GM12872 (cell line): Measurements from ENCODE around the gene ZRANB1.

Experiments used
- TF ChIP-seq, protein P1 (sequence below): IDR thresholded peaks from 3 replicates; pipeline ENCODE4 v1.5.1; 2011; ENCODE audit warnings: low read depth, mild to moderate bottlenecking, low read length, moderate library complexity; ENCODE audit not compliant: insufficient read depth

The ZRANB1 gene

DNA sequence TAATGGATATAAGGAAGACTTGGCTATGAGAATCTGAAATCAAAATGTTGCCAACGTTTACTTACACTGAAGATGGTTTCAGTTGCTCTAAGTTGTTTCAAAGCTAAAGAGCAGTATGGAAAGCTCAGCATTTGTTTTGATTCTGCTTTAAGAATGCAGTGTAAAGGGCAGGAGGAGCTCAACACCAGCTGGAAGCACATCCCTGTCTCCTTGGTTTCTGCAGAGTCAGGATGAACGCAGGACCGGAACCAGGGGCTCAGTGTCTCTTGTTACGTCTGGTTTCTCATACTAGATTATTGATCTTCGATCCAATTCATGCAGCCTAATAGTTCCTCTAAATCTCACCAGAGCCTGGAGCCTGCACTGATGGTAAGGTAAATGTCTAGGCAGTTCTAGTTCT lies 24.1 kb downstream of the ZRANB1 start:
- TF ChIP-seq, protein P1, sequence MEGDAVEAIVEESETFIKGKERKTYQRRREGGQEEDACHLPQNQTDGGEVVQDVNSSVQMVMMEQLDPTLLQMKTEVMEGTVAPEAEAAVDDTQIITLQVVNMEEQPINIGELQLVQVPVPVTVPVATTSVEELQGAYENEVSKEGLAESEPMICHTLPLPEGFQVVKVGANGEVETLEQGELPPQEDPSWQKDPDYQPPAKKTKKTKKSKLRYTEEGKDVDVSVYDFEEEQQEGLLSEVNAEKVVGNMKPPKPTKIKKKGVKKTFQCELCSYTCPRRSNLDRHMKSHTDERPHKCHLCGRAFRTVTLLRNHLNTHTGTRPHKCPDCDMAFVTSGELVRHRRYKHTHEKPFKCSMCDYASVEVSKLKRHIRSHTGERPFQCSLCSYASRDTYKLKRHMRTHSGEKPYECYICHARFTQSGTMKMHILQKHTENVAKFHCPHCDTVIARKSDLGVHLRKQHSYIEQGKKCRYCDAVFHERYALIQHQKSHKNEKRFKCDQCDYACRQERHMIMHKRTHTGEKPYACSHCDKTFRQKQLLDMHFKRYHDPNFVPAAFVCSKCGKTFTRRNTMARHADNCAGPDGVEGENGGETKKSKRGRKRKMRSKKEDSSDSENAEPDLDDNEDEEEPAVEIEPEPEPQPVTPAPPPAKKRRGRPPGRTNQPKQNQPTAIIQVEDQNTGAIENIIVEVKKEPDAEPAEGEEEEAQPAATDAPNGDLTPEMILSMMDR: no peak

DNA sequence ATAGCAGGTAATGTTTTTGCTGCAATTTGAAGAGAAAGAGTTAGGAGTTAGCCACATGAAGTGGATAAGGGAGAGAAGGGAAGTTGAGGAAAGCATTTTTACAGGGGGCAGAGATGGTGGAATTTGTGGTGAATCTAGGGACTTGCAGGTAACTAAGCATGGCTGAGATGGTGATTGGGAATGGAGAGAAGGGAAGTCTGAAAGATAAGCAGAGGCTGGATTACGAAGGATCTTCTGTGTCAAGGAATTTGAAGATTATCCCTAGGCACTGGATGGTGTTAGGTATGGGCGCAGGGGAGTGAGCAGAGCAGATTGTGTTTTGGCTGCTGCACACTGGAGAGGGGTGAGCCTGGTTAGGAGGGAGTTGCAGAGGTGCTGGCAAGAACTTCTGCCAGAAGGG lies 25.3 kb downstream of the ZRANB1 start:
- TF ChIP-seq, protein P1: no peak

DNA sequence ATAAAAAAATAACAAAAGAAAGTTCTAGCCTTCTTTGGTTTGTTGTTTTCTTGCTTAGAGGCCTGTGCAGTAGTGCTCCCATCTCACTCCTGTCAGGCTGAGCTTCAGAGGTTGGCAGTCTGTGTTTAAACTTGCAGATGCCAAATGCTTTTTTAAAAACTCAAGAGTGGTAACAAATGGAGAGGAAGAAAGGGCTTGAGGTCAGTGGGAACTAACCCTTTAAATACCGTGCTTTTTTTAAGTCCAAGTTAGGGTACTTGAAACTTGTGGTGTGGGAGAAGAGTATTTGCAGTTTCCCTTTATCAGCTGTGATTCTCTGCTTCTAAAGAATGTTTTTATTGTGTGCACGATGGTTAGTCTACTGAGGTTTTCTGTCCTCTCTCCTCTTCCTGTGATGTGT lies 29.4 kb downstream of the ZRANB1 start:
- TF ChIP-seq, protein P1: no peak

DNA sequence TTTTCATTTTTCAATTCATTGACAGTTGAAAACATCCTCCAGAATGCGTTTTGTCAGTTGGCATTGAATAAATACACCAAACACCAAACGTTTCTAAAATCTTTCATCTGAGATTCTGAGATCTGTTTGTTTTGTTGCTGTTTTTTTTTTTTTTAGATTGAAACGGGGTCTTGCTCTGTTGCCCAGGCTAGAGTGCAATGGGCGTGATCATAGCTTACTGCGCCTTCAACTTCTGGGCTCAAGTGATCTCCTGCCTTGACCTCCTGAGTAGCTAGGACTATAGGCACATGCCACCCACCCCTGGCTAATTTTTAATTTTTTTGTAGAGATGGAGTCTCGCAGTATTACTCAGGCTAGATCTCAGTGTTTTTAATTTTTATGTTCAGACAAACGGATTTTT lies 30.7 kb downstream of the ZRANB1 start:
- TF ChIP-seq, protein P1: no peak

DNA sequence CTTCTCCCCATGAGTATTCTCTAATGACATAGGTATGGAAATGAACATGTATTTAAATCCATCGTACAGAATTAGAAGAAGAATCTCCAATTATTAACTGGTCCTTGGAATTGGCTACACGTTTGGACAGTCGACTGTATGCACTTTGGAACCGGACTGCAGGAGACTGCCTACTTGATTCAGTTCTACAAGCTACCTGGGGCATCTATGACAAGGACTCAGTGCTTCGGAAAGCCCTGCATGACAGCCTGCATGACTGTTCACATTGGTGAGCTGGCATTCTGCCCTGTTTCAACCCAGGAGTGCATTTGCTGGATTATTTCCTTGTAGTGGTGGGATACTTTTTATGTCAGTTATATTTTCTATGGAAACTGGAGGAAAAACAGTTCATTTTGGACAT lies 32.2 kb downstream of the ZRANB1 start:
- TF ChIP-seq, protein P1: no peak

DNA sequence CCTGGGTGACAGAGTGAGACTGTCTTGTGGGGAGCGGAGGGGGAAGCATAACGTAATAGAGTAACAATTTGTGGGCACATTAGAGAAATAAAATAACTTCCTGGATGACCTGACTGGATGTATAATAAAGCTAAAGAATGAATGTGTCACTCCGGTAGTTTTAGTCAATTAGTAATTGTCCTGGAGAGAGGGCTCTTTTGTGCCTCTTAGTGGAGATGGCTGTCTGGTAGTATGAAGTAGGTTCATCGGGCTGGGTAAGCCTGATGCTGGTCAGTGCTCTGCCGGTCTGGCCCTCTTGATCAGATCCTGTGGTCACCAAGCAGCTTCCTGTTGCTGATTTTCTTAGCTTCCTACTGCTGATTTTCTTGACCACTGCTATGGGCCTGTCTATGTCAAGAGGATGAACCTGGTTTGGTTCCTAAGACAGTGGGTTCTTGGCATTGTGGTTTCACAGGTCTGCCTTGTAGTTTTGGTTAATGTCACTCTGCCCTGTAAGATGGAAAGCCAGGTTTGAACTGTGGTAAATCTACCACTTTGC lies 34.1 kb downstream of the ZRANB1 start:
- TF ChIP-seq, protein P1: no peak

DNA sequence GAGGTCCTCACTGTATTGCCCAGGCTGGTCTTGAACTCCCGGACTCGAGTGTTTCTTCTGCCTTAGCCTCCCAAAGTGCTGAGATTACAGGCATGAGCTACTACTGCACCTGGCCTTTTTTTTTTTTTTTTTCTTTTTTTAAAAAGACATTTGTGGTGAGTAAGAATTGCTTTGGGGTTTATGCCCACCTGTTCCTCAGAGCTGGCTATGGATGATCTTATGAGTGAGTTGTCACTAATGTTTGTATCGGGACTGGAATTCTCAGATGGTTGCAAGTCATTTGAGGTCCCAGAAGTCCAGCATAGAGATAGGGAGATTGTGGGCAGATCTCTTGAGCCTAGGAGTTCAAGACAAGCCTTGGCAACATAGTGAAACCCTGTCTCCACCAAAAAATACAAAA lies 35.2 kb downstream of the ZRANB1 start:
- TF ChIP-seq, protein P1: no peak
